SK-N-MC (cell line): ENCODE measurements around the gene L3MBTL4.

Source experiments
- DNase-seq: peaks from one replicate; pipeline ENCODE4 v3.0.0-alpha.2; 2011; ENCODE audit warnings: low read depth, low spot score
- H3K27ac ChIP-seq: fragments of 200-600 bp; sonication (generic); 2 replicates; pipeline ENCODE4 v1.5.1; 2016; ENCODE audit warnings: mixed run types
- H3K36me3 ChIP-seq: fragments of 200-600 bp; sonication (generic); 2 replicates; pipeline ENCODE4 v1.6.1; 2017; ENCODE audit warnings: antibody characterized with exemption, low read length, mixed read lengths; ENCODE audit not compliant: insufficient read depth
- H3K4me3 ChIP-seq: fragments of 200-600 bp; sonication (generic); 2 replicates; pipeline ENCODE4 v1.5.1; 2016
- H3K9ac ChIP-seq: fragments of 200-600 bp; sonication (generic); 2 replicates; pipeline ENCODE4 v1.8.0; 2017; ENCODE audit warnings: mixed run types, mixed read lengths; ENCODE audit not compliant: insufficient read length
- H3K9me3 ChIP-seq: fragments of 200-600 bp; sonication (generic); 2 replicates; pipeline ENCODE4 v1.6.1; 2017; ENCODE audit warnings: low read depth, mild to moderate bottlenecking, antibody characterized with exemption, low read length, moderate library complexity, mixed read lengths
- EZH2 ChIP-seq: fragments of 200-600 bp; sonication (generic); IDR thresholded peaks from one replicate; pipeline ENCODE4 v1.6.1; 2017; ENCODE audit warnings: antibody characterized with exemption
- FOXP2 ChIP-seq: optimal IDR thresholded peaks from 2 replicates; pipeline ENCODE3; 2011; ENCODE audit warnings: mild to moderate bottlenecking, moderate library complexity; ENCODE audit not compliant: insufficient read depth; ENCODE audit errors: extremely low read length, control extremely low read depth
- POLR2AphosphoS5 ChIP-seq: IDR thresholded peaks from 2 replicates; pipeline ENCODE4 v1.6.1; 2012; ENCODE audit warnings: mild to moderate bottlenecking, low read depth, low read length, borderline replicate concordance

Gene L3MBTL4

GRCh38 chr18:6222271-6222670 lies 192.4 kb downstream of the L3MBTL4 start:
- H3K9me3 ChIP-seq, result no peaks in the 10 kb centered on the region
- H3K9ac ChIP-seq, result no peak overlapping the region
- DNase-seq, result no peak
- H3K27ac ChIP-seq, result no peak overlapping the region
- no peaks in the 10 kb centered on the region for H3K36me3 ChIP-seq
- no peak for TF ChIP-seq POLR2AphosphoS5
- TF ChIP-seq FOXP2, result no peak
- no peak for TF ChIP-seq EZH2
- no peak overlapping the region for H3K4me3 ChIP-seq

GRCh38 chr18:6221602-6222014 lies 193.1 kb downstream of the L3MBTL4 start:
- no peak overlapping the region for H3K27ac ChIP-seq
- TF ChIP-seq EZH2 (no peak), POLR2AphosphoS5 (no peak), FOXP2 (no peak)

GRCh38 chr18:6220129-6220528 lies 194.6 kb downstream of the L3MBTL4 start:
- Histone ChIP-seq H3K9me3 (no peaks in the 10 kb centered on the region), H3K27ac (no peak overlapping the region), H3K36me3 (no peaks in the 10 kb centered on the region), H3K9ac (no peak overlapping the region), H3K4me3 (no peak overlapping the region)
- no peak for TF ChIP-seq EZH2
- no peak for TF ChIP-seq POLR2AphosphoS5
- TF ChIP-seq FOXP2, result no peak
- DNase-seq, result no peak

More at GRCh38 chr18:6221602-6222014, 193.1 kb downstream of the L3MBTL4 start:
- Histone ChIP-seq H3K4me3 (no peak overlapping the region), H3K9ac (no peak overlapping the region), H3K36me3 (no peaks in the 10 kb centered on the region), H3K9me3 (no peaks in the 10 kb centered on the region)
- no peak for DNase-seq

- H3K9me3 ChIP-seq, result no peaks in the 10 kb centered on the region
- H3K36me3 ChIP-seq, result no peaks in the 10 kb centered on the region
- H3K27ac ChIP-seq, result no peak overlapping the region
- no peak for TF ChIP-seq FOXP2
- TF ChIP-seq EZH2, result no peak
- TF ChIP-seq POLR2AphosphoS5, result no peak
- peak; percentile 8 for DNase-seq
- no peak overlapping the region for H3K9ac ChIP-seq
- no peak overlapping the region for H3K4me3 ChIP-seq
Measured at GRCh38 chr18:6219116-6219717, 195.5 kb downstream of the L3MBTL4 start.

GRCh38 chr18:6215888-6216287 lies 198.8 kb downstream of the L3MBTL4 start:
- no peak overlapping the region for H3K4me3 ChIP-seq
- TF ChIP-seq POLR2AphosphoS5, result no peak
- TF ChIP-seq EZH2, result no peak
- TF ChIP-seq FOXP2, result no peak
- no peaks in the 10 kb centered on the region for H3K9me3 ChIP-seq
- no peak for DNase-seq
- no peaks in the 10 kb centered on the region for H3K36me3 ChIP-seq
- no peak overlapping the region for H3K9ac ChIP-seq
- H3K27ac ChIP-seq, result no peak overlapping the region

GRCh38 chr18:6211174-6211504 lies 203.6 kb downstream of the L3MBTL4 start:
- Histone ChIP-seq H3K36me3 (no peaks in the 10 kb centered on the region), H3K9me3 (no peaks in the 10 kb centered on the region), H3K4me3 (no peak overlapping the region), H3K27ac (no peak overlapping the region), H3K9ac (no peak overlapping the region)
- no peak for DNase-seq
- no peak for TF ChIP-seq POLR2AphosphoS5
- TF ChIP-seq EZH2, result no peak
- TF ChIP-seq FOXP2, result no peak

GRCh38 chr18:6210349-6211173 lies 204.2 kb downstream of the L3MBTL4 start:
- Histone ChIP-seq H3K9me3 (no peaks in the 10 kb centered on the region), H3K36me3 (no peaks in the 10 kb centered on the region), H3K4me3 (no peak overlapping the region), H3K27ac (no peak overlapping the region), H3K9ac (no peak overlapping the region)
- no peak for DNase-seq
- TF ChIP-seq FOXP2, result no peak
- no peak for TF ChIP-seq EZH2
- TF ChIP-seq POLR2AphosphoS5, result no peak

- Histone ChIP-seq H3K9me3 (no peaks in the 10 kb centered on the region), H3K27ac (no peak overlapping the region), H3K9ac (no peak overlapping the region), H3K4me3 (no peak overlapping the region), H3K36me3 (no peaks in the 10 kb centered on the region)
- no peak for DNase-seq
- TF ChIP-seq FOXP2 (no peak), EZH2 (no peak), POLR2AphosphoS5 (no peak)
Measured at GRCh38 chr18:6207941-6208340, 206.8 kb downstream of the L3MBTL4 start.

GRCh38 chr18:6207116-6207515 lies 207.6 kb downstream of the L3MBTL4 start:
- no peak overlapping the region for H3K4me3 ChIP-seq
- TF ChIP-seq POLR2AphosphoS5, result no peak
- TF ChIP-seq FOXP2, result no peak
- no peak for TF ChIP-seq EZH2
- H3K36me3 ChIP-seq, result no peaks in the 10 kb centered on the region
- no peak overlapping the region for H3K9ac ChIP-seq
- H3K27ac ChIP-seq, result no peak overlapping the region
- no peaks in the 10 kb centered on the region for H3K9me3 ChIP-seq
- no peak for DNase-seq
